Measurements from ENCODE around the gene PLK1. TPM values are rescaled to one million over a fixed set of nuclear protein-coding genes. Genes with fewer than 3 reads are reported as not detected.
"Not testable (repeated sequence)": the region's sequence is repeated elsewhere in the genome, so short reads cannot be mapped to it uniquely, and the experiment has no call there.

Gene PLK1
- polyA plus RNA-seq, 1 experiment = 11.6 TPM

- H3K9me3 ChIP-seq (ENCODE audit: control insufficient read depth, insufficient read depth, low read length) = no peaks in the 10 kb centered on the region
- H3K27me3 ChIP-seq (ENCODE audit: control insufficient read depth, insufficient read depth, low read length) = no peaks in the 10 kb centered on the region
- H3K4me3 ChIP-seq (ENCODE audit: low read depth, low read length) = no peak overlapping the region
- ChIA-PET CTCF (interaction anchor here (0.6 to 2.3 kb wide), 7 partner anchors 8 to 770 kb away, joined by 3 to 21 read pairs (median 3); no protein-coding TSS in a partner anchor), POLR2A (no interaction called here)
- no peak for TF ChIP-seq CTCF (IDR thresholded peaks at IDR 0.05; ENCODE audit: low read depth, low read length)
- H3K27ac ChIP-seq (ENCODE audit: low read depth, low read length) = no peak overlapping the region
- no peak for DNase-seq (ENCODE audit: low read depth, low spot score)
These were observed 55.6 kb downstream of the PLK1 start for GRCh38 chr16:23734176-23734893.

- H3K4me3 ChIP-seq (ENCODE audit: low read depth, low read length); CTCF ChIA-PET; POLR2A ChIA-PET; H3K27me3 ChIP-seq (ENCODE audit: control insufficient read depth, insufficient read depth, low read length); DNase-seq (ENCODE audit: low read depth, low spot score); H3K9me3 ChIP-seq (ENCODE audit: control insufficient read depth, insufficient read depth, low read length); H3K27ac ChIP-seq (ENCODE audit: low read depth, low read length): not testable (repeated sequence)
These were observed 58.8 kb downstream of the PLK1 start for GRCh38 chr16:23737423-23738028.

- CTCF ChIA-PET = no interaction called here
These were observed 60.8 kb downstream of the PLK1 start for GRCh38 chr16:23739516-23739915.

More at GRCh38 chr16:23739516-23739915, 60.8 kb downstream of the PLK1 start:
- H3K4me3 ChIP-seq (ENCODE audit: low read depth, low read length) = no peak overlapping the region
- DNase-seq (ENCODE audit: low read depth, low spot score) = no peak
- H3K27ac ChIP-seq (ENCODE audit: low read depth, low read length) = no peak overlapping the region
- H3K9me3 ChIP-seq (ENCODE audit: control insufficient read depth, insufficient read depth, low read length) = no peaks in the 10 kb centered on the region
- POLR2A ChIA-PET = no interaction called here
- no peaks in the 10 kb centered on the region for H3K27me3 ChIP-seq (ENCODE audit: control insufficient read depth, insufficient read depth, low read length)
- TF ChIP-seq CTCF (IDR thresholded peaks at IDR 0.05; ENCODE audit: low read depth, low read length) = no peak

Other genes with a start within 250 kb of the PLK1 start
- gene COG7, start 225.7 kb upstream of the PLK1 start, polyA plus RNA-seq (2011; rRNA removed) = 19.6 and 24.5 TPM in 2 replicates
- gene GGA2, start 168.4 kb upstream of the PLK1 start, polyA plus RNA-seq (2011; rRNA removed) = 32.3 and 42.5 TPM in 2 replicates
- gene EARS2, start 121.5 kb upstream of the PLK1 start, polyA plus RNA-seq (2011; rRNA removed) = 36.0 and 42.7 TPM in 2 replicates
- 92.4 and 101 TPM in 2 replicates for gene UBFD1, start 121.2 kb upstream of the PLK1 start, polyA plus RNA-seq (2011; rRNA removed)
- 97.6 and 130 TPM in 2 replicates for gene NDUFAB1, start 82.6 kb upstream of the PLK1 start, polyA plus RNA-seq (2011; rRNA removed)
- 5.3 and 6.5 TPM in 2 replicates for gene PALB2, start 37.6 kb upstream of the PLK1 start, polyA plus RNA-seq (2011; rRNA removed)
- gene DCTN5, start 37.4 kb upstream of the PLK1 start, polyA plus RNA-seq (2011; rRNA removed) = 86.3 and 92.1 TPM in 2 replicates
- gene ERN2, start 34.3 kb downstream of the PLK1 start, polyA plus RNA-seq (2011; rRNA removed) = 0.12 and 0.14 TPM in 2 replicates
- gene CHP2, start 76.1 kb downstream of the PLK1 start, polyA plus RNA-seq (2011; rRNA removed) = not detected in 2 replicates
- gene PRKCB, start 157.1 kb downstream of the PLK1 start, polyA plus RNA-seq (2011; rRNA removed) = not detected in 2 replicates